Astrocyte (in vitro differentiated cells and primary cell): Measurements from ENCODE around the gene SMARCD2.

ENCODE experiments used
- EZH2 ChIP-seq: IDR thresholded peaks from 2 replicates; pipeline ENCODE4 v1.6.1; 2012; ENCODE audit warnings: mild to moderate bottlenecking, low read length, inconsistent platforms; ENCODE audit not compliant: insufficient read depth
- TF ChIP-seq, protein P1 (sequence below): IDR thresholded peaks from 2 replicates; pipeline ENCODE4 v1.5.1; 2011; ENCODE audit warnings: low read depth, mild to moderate bottlenecking, inconsistent platforms, low read length, moderate library complexity; ENCODE audit not compliant: insufficient read depth

GRCh38 chr17:63840591-63841349 lies 1.7 kb downstream of the SMARCD2 start:
- TF ChIP-seq, protein P1, sequence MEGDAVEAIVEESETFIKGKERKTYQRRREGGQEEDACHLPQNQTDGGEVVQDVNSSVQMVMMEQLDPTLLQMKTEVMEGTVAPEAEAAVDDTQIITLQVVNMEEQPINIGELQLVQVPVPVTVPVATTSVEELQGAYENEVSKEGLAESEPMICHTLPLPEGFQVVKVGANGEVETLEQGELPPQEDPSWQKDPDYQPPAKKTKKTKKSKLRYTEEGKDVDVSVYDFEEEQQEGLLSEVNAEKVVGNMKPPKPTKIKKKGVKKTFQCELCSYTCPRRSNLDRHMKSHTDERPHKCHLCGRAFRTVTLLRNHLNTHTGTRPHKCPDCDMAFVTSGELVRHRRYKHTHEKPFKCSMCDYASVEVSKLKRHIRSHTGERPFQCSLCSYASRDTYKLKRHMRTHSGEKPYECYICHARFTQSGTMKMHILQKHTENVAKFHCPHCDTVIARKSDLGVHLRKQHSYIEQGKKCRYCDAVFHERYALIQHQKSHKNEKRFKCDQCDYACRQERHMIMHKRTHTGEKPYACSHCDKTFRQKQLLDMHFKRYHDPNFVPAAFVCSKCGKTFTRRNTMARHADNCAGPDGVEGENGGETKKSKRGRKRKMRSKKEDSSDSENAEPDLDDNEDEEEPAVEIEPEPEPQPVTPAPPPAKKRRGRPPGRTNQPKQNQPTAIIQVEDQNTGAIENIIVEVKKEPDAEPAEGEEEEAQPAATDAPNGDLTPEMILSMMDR = no peak
- TF ChIP-seq EZH2 = no peak
